Measurements from ENCODE around the gene NDST3.

Gene NDST3

GRCh38 chr4:118081434-118081833, 47.1 kb downstream of the NDST3 start:
- DNase-seq (ENCODE audit: low read depth, low spot score): no peak

GRCh38 chr4:118082182-118082581, 47.9 kb downstream of the NDST3 start:
- no peak for DNase-seq (ENCODE audit: low read depth, low spot score)

GRCh38 chr4:118085700-118086099, 51.4 kb downstream of the NDST3 start:
- no peak for DNase-seq (ENCODE audit: low read depth, low spot score)

GRCh38 chr4:118086344-118086743, 52.1 kb downstream of the NDST3 start:
- no peak for DNase-seq (ENCODE audit: low read depth, low spot score)

- no peak for DNase-seq (ENCODE audit: low read depth, low spot score)
These were observed 53.1 kb downstream of the NDST3 start for GRCh38 chr4:118087366-118087765.

GRCh38 chr4:118099106-118099505, 64.8 kb downstream of the NDST3 start:
- DNase-seq (ENCODE audit: low read depth, low spot score): no peak

- DNase-seq (ENCODE audit: low read depth, low spot score): no peak
These were observed 67.9 kb downstream of the NDST3 start for GRCh38 chr4:118102195-118102594.

- DNase-seq (ENCODE audit: low read depth, low spot score): no peak
These were observed 78.1 kb downstream of the NDST3 start for GRCh38 chr4:118112117-118113046.

GRCh38 chr4:118113220-118113619, 78.9 kb downstream of the NDST3 start:
- DNase-seq (ENCODE audit: low read depth, low spot score): no peak

GRCh38 chr4:118114720-118115119, 80.4 kb downstream of the NDST3 start:
- DNase-seq (ENCODE audit: low read depth, low spot score): no peak

- DNase-seq (ENCODE audit: low read depth, low spot score): no peak
These were observed 86.0 kb downstream of the NDST3 start for GRCh38 chr4:118120120-118120760.

GRCh38 chr4:118124997-118125396, 90.7 kb downstream of the NDST3 start:
- DNase-seq (ENCODE audit: low read depth, low spot score): no peak

- no peak for DNase-seq (ENCODE audit: low read depth, low spot score)
These were observed 105.0 kb downstream of the NDST3 start for GRCh38 chr4:118139241-118139640.

GRCh38 chr4:118141240-118141639, 107.0 kb downstream of the NDST3 start:
- no peak for DNase-seq (ENCODE audit: low read depth, low spot score)

GRCh38 chr4:118154649-118155048, 120.4 kb downstream of the NDST3 start:
- DNase-seq (ENCODE audit: low read depth, low spot score): no peak

- no peak for DNase-seq (ENCODE audit: low read depth, low spot score)
These were observed 121.2 kb downstream of the NDST3 start for GRCh38 chr4:118155516-118155915.

- DNase-seq (ENCODE audit: low read depth, low spot score): no peak
These were observed 124.6 kb downstream of the NDST3 start for GRCh38 chr4:118158763-118159375.

- DNase-seq (ENCODE audit: low read depth, low spot score): no peak
These were observed 133.0 kb downstream of the NDST3 start for GRCh38 chr4:118167306-118167705.

- DNase-seq (ENCODE audit: low read depth, low spot score): no peak
These were observed 137.1 kb downstream of the NDST3 start for GRCh38 chr4:118171381-118171780.

GRCh38 chr4:118173126-118173525, 138.8 kb downstream of the NDST3 start:
- no peak for DNase-seq (ENCODE audit: low read depth, low spot score)

- no peak for DNase-seq (ENCODE audit: low read depth, low spot score)
These were observed 139.9 kb downstream of the NDST3 start for GRCh38 chr4:118173956-118174725.

GRCh38 chr4:118175506-118175905, 141.2 kb downstream of the NDST3 start:
- no peak for DNase-seq (ENCODE audit: low read depth, low spot score)
